Mesendoderm (in vitro differentiated cells): ENCODE measurements around the gene CLRN1.

ENCODE experiments used
- DNase-seq: peaks from one replicate; pipeline ENCODE4 v3.0.0; 2013
- H2AK5ac ChIP-seq: 2 replicates; pipeline ENCODE4 v1.6.1; 2013; ENCODE audit warnings: low read length, inconsistent platforms
- H2BK120ac ChIP-seq: 2 replicates; pipeline ENCODE4 v1.6.1; 2013; ENCODE audit warnings: low read depth, mild to moderate bottlenecking, low read length, moderate library complexity, mixed read lengths
- H2BK15ac ChIP-seq: replicated peaks from 2 replicates; pipeline ENCODE4 v1.6.1; 2013; ENCODE audit warnings: low read depth, mild to moderate bottlenecking, moderate library complexity
- H2BK5ac ChIP-seq: 2 replicates; pipeline ENCODE4 v1.6.1; 2013; ENCODE audit warnings: low read length, inconsistent platforms
- H3K18ac ChIP-seq: 2 replicates; pipeline ENCODE4 v1.6.1; 2013; ENCODE audit warnings: mild to moderate bottlenecking, low read length, mixed read lengths
- H3K23ac ChIP-seq: one replicate; pipeline ENCODE4 v1.6.1; 2013; ENCODE audit warnings: low read length
- H3K27ac ChIP-seq: 2 replicates; pipeline ENCODE4 v1.5.1; 2013; ENCODE audit warnings: low read depth, mild to moderate bottlenecking, inconsistent platforms, low read length, moderate library complexity
- H3K27me3 ChIP-seq: 2 replicates; pipeline ENCODE4 v1.6.1; 2013; ENCODE audit warnings: low read length, control low read depth, mild to moderate bottlenecking, inconsistent platforms; ENCODE audit not compliant: insufficient read depth, poor library complexity
- H3K36me3 ChIP-seq: 2 replicates; pipeline ENCODE4 v1.6.1; 2013; ENCODE audit warnings: low read length, inconsistent platforms; ENCODE audit not compliant: control insufficient read depth, insufficient read depth
- H3K4ac ChIP-seq: one replicate; pipeline ENCODE4 v1.6.1; 2013; ENCODE audit warnings: low read depth, mild to moderate bottlenecking, low read length, moderate library complexity
- H3K4me1 ChIP-seq: 2 replicates; pipeline ENCODE4 v1.6.1; 2013; ENCODE audit warnings: low read depth, low read length, inconsistent platforms; ENCODE audit not compliant: control insufficient read depth
- H3K4me2 ChIP-seq: 2 replicates; pipeline ENCODE4 v1.6.1; 2013; ENCODE audit warnings: low read length
- H3K4me3 ChIP-seq: 2 replicates; pipeline ENCODE4 v1.5.1; 2013; ENCODE audit warnings: mild to moderate bottlenecking, low read length
- H3K56ac ChIP-seq: one replicate; pipeline ENCODE4 v1.6.1; 2013; ENCODE audit warnings: low read length
- H3K79me1 ChIP-seq: 2 replicates; pipeline ENCODE4 v1.6.1; 2013; ENCODE audit warnings: low read length, inconsistent platforms
- H3K79me2 ChIP-seq: 2 replicates; pipeline ENCODE4 v1.6.1; 2013; ENCODE audit warnings: mild to moderate bottlenecking, low read length; ENCODE audit not compliant: control insufficient read depth, insufficient read depth
- H3K9ac ChIP-seq: 2 replicates; pipeline ENCODE4 v1.6.1; 2013; ENCODE audit warnings: low read length, inconsistent platforms
- H4K5ac ChIP-seq: one replicate; pipeline ENCODE4 v1.6.1; 2013; ENCODE audit warnings: low read length
- H4K8ac ChIP-seq: one replicate; pipeline ENCODE4 v1.6.1; 2013; ENCODE audit warnings: low read depth, mild to moderate bottlenecking, control low read depth, low read length, moderate library complexity
- WGBS: extraction: QIAGEN DNeasy Blood & Tissue Kit; methylation state at CpG from one replicate; pipeline ENCODE4 v1.1.7; 2013; ENCODE audit warnings: low lambda C conversion rate, missing lambda C conversion rate; ENCODE audit not compliant: insufficient coverage; ENCODE audit errors: extremely low coverage; 5-methylcytosine and 5-hydroxymethylcytosine counted together

CLRN1 gene

GRCh38 chr3:150926328-150926727, 46.2 kb downstream of the CLRN1 start:
- no peak overlapping the region for H3K4ac ChIP-seq
- no peak overlapping the region for H3K27ac ChIP-seq
- no peak overlapping the region for H3K18ac ChIP-seq
- H2BK120ac ChIP-seq, result no peak overlapping the region
- no peaks in the 10 kb centered on the region for H3K4me1 ChIP-seq
- no peak overlapping the region for H3K9ac ChIP-seq
- H4K5ac ChIP-seq, result no peak overlapping the region
- no peaks in the 10 kb centered on the region for H3K79me1 ChIP-seq
- WGBS, result no CpG with 5 or more reads among the region's 7 CpGs
- H2BK15ac ChIP-seq, result no peak overlapping the region
- no peaks in the 10 kb centered on the region for H3K36me3 ChIP-seq
- no peak overlapping the region for H3K4me2 ChIP-seq
- no peak overlapping the region for H2AK5ac ChIP-seq
- no peaks in the 10 kb centered on the region for H3K79me2 ChIP-seq
- DNase-seq, result no peak
- H3K4me3 ChIP-seq, result no peak overlapping the region
- no peak overlapping the region for H2BK5ac ChIP-seq
- H3K56ac ChIP-seq, result no peak overlapping the region
- no peak overlapping the region for H3K23ac ChIP-seq
- H3K27me3 ChIP-seq, result no peaks in the 10 kb centered on the region
- no peak overlapping the region for H4K8ac ChIP-seq

GRCh38 chr3:150925751-150926201, 46.8 kb downstream of the CLRN1 start:
- Histone ChIP-seq H3K4ac (no peak overlapping the region), H3K9ac (no peak overlapping the region), H3K79me2 (no peaks in the 10 kb centered on the region), H3K4me3 (no peak overlapping the region), H2BK5ac (no peak overlapping the region), H3K79me1 (no peaks in the 10 kb centered on the region), H3K36me3 (no peaks in the 10 kb centered on the region), H2BK120ac (no peak overlapping the region), H4K5ac (no peak overlapping the region), H3K18ac (no peak overlapping the region), H3K56ac (peak overlapping the region; percentile 47), H3K4me1 (no peaks in the 10 kb centered on the region), H3K4me2 (no peak overlapping the region), H3K27ac (no peak overlapping the region), H4K8ac (no peak overlapping the region), H3K23ac (no peak overlapping the region), H2AK5ac (no peak overlapping the region), H2BK15ac (no peak overlapping the region), H3K27me3 (no peaks in the 10 kb centered on the region)
- WGBS, result no CpG with 5 or more reads among the region's 14 CpGs
- DNase-seq, result peak; percentile 86

GRCh38 chr3:150922611-150923010, 49.9 kb downstream of the CLRN1 start:
- DNase-seq, result peak; percentile 70
- H4K8ac ChIP-seq, result no peak overlapping the region
- H3K4ac ChIP-seq, result no peak overlapping the region
- no peak overlapping the region for H2AK5ac ChIP-seq
- H2BK15ac ChIP-seq, result no peak overlapping the region
- no peak overlapping the region for H2BK5ac ChIP-seq
- H3K4me1 ChIP-seq, result no peaks in the 10 kb centered on the region
- H3K23ac ChIP-seq, result no peak overlapping the region
- no peak overlapping the region for H3K18ac ChIP-seq
- no peak overlapping the region for H2BK120ac ChIP-seq
- no peaks in the 10 kb centered on the region for H3K79me1 ChIP-seq
- no peak overlapping the region for H3K56ac ChIP-seq
- no peak overlapping the region for H3K4me2 ChIP-seq
- H3K79me2 ChIP-seq, result no peaks in the 10 kb centered on the region
- H3K36me3 ChIP-seq, result no peaks in the 10 kb centered on the region
- no peaks in the 10 kb centered on the region for H3K27me3 ChIP-seq
- no peak overlapping the region for H3K27ac ChIP-seq
- H3K9ac ChIP-seq, result no peak overlapping the region
- no peak overlapping the region for H4K5ac ChIP-seq
- no CpG with 5 or more reads among the region's 10 CpGs for WGBS
- no peak overlapping the region for H3K4me3 ChIP-seq

- no peak overlapping the region for H3K4me3 ChIP-seq
- no peak overlapping the region for H2BK120ac ChIP-seq
- no peak overlapping the region for H2AK5ac ChIP-seq
- H4K5ac ChIP-seq, result no peak overlapping the region
- no peaks in the 10 kb centered on the region for H3K79me1 ChIP-seq
- no peaks in the 10 kb centered on the region for H3K36me3 ChIP-seq
- DNase-seq, result no peak
- H3K9ac ChIP-seq, result no peak overlapping the region
- H3K23ac ChIP-seq, result no peak overlapping the region
- H2BK15ac ChIP-seq, result no peak overlapping the region
- H4K8ac ChIP-seq, result no peak overlapping the region
- WGBS, result no CpG with 5 or more reads among the region's 4 CpGs
- no peaks in the 10 kb centered on the region for H3K79me2 ChIP-seq
- H3K18ac ChIP-seq, result no peak overlapping the region
- no peak overlapping the region for H3K56ac ChIP-seq
- no peak overlapping the region for H3K4me2 ChIP-seq
- no peaks in the 10 kb centered on the region for H3K4me1 ChIP-seq
- H3K4ac ChIP-seq, result no peak overlapping the region
- H3K27ac ChIP-seq, result no peak overlapping the region
- no peaks in the 10 kb centered on the region for H3K27me3 ChIP-seq
- no peak overlapping the region for H2BK5ac ChIP-seq
These were observed 51.3 kb downstream of the CLRN1 start for GRCh38 chr3:150921209-150921608.

- no peak overlapping the region for H3K27ac ChIP-seq
- H3K4me2 ChIP-seq, result no peak overlapping the region
- no peak for DNase-seq
- H3K9ac ChIP-seq, result no peak overlapping the region
- no peaks in the 10 kb centered on the region for H3K4me1 ChIP-seq
- no peaks in the 10 kb centered on the region for H3K79me1 ChIP-seq
- H3K23ac ChIP-seq, result no peak overlapping the region
- H4K8ac ChIP-seq, result no peak overlapping the region
- no peak overlapping the region for H2BK15ac ChIP-seq
- WGBS, result no CpG with 5 or more reads among the region's 2 CpGs
- no peak overlapping the region for H2AK5ac ChIP-seq
- no peaks in the 10 kb centered on the region for H3K36me3 ChIP-seq
- H3K56ac ChIP-seq, result no peak overlapping the region
- H3K79me2 ChIP-seq, result no peaks in the 10 kb centered on the region
- no peak overlapping the region for H2BK5ac ChIP-seq
- H3K27me3 ChIP-seq, result no peaks in the 10 kb centered on the region
- H3K18ac ChIP-seq, result no peak overlapping the region
- no peak overlapping the region for H3K4me3 ChIP-seq
- H4K5ac ChIP-seq, result no peak overlapping the region
- H3K4ac ChIP-seq, result no peak overlapping the region
- no peak overlapping the region for H2BK120ac ChIP-seq
These were observed 52.3 kb downstream of the CLRN1 start for GRCh38 chr3:150920236-150920635.

- no peak overlapping the region for H4K5ac ChIP-seq
- H3K79me1 ChIP-seq, result no peaks in the 10 kb centered on the region
- WGBS, result no CpG with 5 or more reads among the region's 7 CpGs
- H3K18ac ChIP-seq, result no peak overlapping the region
- H3K79me2 ChIP-seq, result no peaks in the 10 kb centered on the region
- H4K8ac ChIP-seq, result no peak overlapping the region
- H3K4ac ChIP-seq, result no peak overlapping the region
- H3K56ac ChIP-seq, result no peak overlapping the region
- H3K4me3 ChIP-seq, result no peak overlapping the region
- H3K27ac ChIP-seq, result no peak overlapping the region
- H2BK15ac ChIP-seq, result no peak overlapping the region
- DNase-seq, result peak; percentile 2
- no peak overlapping the region for H3K9ac ChIP-seq
- no peak overlapping the region for H3K4me2 ChIP-seq
- no peaks in the 10 kb centered on the region for H3K36me3 ChIP-seq
- H2BK120ac ChIP-seq, result no peak overlapping the region
- no peaks in the 10 kb centered on the region for H3K27me3 ChIP-seq
- no peaks in the 10 kb centered on the region for H3K4me1 ChIP-seq
- H2BK5ac ChIP-seq, result no peak overlapping the region
- H2AK5ac ChIP-seq, result no peak overlapping the region
- H3K23ac ChIP-seq, result no peak overlapping the region
These were observed 54.6 kb downstream of the CLRN1 start for GRCh38 chr3:150917951-150918350.
